Activated T-helper 1 cell treated with Interleukin-2 at 50 U/mL for 16 hours (primary cell): ENCODE data around the gene CCDC7.
"Not testable (repeated sequence)": the region's sequence is repeated elsewhere in the genome, so short reads cannot be mapped to it uniquely, and the experiment has no call there.

Experiments used
- DNase-seq: peaks from one replicate; pipeline ENCODE4 v3.0.0-alpha.2; 2020; ENCODE audit warnings: low read depth

The CCDC7 gene

DNA sequence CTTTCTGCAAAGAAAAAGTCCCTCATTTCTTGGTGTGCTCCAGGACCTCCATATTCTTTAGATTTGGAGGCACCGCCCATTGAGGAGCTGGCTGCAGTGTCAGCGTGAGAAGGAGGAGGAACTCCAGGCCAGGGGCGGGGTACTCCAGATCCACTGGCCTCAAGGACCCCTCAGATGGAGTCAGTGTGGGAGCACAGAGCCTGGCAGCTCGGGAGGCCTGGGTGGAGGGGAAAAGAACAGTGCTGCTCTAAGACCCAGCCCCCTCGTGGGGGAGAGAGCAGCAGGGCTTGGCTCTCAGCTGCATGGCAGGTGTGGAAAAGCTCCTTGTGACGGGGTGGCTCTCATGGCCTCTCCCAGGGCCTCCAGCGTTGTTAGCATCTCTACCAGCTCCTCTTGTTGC is 441.5 kb downstream of the CCDC7 start:
- DNase-seq, result no peak

DNA sequence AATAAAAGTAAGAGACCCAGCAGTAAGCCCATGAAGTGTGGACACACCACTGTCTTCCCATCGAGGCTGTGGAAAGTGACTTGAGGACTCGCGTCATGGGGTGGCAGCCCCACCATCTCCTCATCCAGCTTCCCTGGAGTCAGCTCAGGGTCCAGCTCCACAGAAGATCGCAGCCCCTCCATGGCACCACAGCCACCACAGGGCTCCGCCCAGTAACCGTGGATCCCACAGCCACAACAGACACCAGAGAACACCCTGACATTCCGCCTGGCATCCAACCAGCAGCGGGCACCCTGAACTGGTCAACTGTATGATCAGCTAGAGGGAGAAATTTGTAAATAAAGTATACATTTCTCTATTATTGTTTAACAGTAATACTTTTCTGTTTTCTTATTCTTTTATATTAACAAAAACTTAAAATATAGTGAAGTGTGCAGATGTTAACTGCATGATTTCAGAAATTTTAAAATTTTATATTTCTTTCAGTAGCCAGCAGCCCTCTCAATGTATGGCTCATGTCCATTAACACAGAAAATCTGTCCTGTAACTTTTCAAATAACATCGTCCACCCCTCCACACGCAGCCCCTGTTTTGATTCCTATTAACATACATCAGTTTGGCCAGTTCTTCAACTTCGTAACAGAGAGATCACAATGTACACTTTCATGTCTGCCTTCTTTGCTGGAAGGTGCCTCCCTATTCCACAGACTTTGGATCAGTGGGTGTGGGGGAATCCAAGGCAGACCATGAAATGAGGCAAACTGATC is 442.4 kb downstream of the CCDC7 start:
- no peak for DNase-seq

GRCh38 chr10:32889631-32890212 is 443.8 kb downstream of the CCDC7 start:
- no peak for DNase-seq

DNA sequence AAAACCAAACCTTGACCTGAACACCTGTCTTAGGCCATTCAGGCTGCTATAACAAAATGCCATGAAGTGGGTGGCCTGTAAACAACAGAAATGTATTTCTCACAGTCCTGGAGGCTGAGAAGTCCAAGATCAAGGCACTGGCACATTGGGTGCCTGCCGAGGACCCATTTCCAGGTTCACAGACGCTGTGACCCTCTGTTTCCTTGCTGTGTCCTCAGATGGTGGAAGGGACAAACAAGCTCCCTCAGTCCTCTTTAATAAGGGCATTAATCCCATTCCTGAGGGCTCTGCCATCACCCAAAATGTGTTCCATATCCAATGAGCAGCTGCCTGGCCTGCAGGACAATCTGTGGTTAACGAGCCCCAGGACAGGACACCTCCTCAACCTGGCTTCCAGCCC is 444.5 kb downstream of the CCDC7 start:
- DNase-seq, result no peak

DNA sequence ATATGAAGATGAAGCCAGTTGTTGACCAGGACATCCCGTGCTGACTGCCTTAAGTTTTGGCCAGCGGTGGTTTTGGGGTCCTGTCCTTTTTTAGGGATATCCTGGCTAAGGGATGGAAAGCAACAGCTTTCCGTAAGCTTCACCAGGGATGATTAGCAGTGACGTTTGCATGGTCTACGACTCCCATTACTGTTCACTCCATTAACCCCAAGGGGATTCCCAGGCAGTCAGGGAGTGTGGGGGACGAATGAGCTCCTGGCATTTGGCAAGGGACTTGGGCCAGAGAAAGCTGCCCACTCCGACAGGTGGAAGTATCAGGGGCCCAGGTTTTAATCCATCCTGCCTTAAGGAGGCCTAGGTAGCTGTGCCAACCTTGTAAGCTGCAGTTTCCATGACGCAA is 445.3 kb downstream of the CCDC7 start:
- no peak for DNase-seq

DNA sequence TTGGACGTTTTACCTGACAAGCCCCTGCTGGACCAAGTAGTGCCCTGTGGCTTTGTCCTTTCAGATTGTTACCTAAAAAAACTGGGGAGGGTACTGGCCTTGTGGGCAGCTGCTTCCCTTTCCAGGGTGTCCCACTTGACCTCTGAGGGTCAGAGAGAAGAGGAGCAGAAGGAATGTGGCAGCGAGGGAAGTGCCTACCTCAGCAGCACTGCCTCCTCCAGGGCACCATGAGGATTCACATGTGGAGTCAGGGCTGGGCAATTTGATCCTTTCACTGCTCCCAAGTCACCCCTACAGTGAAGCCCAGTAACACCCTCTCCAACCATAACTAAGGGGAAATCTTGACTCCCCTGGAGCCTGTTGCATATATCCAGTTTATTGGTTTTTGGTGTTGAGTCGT is 447.5 kb downstream of the CCDC7 start:
- DNase-seq, result no peak

DNA sequence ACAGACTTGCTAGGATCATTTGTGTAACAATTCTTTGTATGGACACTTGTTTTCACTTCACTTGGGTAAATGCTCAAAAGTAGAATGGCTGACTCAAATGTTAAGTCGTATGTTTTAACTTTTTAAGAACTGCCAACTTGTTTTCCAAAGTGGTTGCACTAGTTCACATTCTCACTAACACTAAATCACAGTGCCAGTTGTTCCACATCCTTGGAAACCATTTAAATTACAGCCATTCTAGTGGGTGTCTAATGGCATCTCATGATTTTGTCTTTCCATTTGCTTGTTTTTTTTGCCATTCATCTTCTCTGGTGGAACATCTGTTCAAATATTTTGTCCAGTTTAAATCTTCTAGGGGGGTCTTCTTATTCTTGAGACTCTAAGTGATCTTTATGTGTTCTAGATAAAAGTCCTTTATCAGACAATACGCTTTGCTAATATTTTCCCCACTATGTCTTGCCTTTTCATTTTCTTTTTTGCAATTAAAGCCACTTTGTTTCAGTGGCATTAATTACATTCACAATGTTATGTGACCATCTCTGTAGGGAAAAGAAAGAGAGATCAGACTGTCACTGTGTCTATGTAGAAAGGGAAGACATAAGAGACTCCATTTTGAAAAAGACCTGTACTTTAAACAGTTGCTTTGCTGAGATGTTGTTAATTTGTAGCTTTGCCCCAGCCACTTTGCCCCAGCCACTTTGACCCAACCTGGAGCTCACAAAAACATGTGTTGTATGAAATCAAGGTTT is 448.1 kb downstream of the CCDC7 start:
- no peak for DNase-seq

GRCh38 chr10:32895200-32895968 is 449.4 kb downstream of the CCDC7 start:
- not testable (repeated sequence) for DNase-seq

- DNase-seq, result no peak
These were observed 455.9 kb downstream of the CCDC7 start for GRCh38 chr10:32901815-32902214.

DNA sequence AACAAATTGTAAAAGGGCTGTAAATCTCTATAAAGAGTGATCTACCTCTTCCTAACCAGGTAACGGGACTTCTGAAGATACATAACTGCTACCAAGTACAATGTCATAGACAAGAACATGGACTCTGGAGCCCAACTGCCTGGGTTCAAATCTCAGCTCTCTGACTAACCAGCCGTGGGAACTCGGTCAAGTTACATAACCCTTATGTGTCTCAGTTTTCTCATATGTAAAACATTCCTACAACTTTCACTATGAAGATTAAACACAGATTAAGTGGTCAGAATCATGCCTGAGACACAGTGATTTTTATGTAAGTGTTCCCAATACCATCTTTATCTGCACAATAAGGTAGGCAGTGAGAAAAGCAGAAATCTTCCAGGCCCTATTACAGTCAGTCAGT is 459.5 kb downstream of the CCDC7 start:
- no peak for DNase-seq

DNA sequence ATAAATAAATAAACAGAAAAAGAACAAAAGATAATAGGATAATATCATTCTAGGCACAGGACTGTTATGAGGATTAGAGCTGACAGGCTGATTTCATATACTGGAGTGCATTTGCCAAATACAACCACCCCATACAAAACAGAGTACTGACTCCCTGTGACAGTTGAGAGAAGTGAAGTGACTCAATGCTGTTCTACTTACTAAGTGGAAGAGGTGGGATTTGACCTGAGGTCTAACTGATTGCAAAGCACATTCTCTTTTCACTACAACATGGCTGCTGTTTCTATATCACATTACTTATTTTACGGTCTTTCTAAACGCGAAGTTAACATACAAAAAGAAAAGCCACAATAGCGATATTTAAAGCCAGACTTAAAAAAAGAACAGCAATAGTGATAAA is 460.7 kb downstream of the CCDC7 start:
- DNase-seq, result no peak

GRCh38 chr10:32909456-32909855 is 463.5 kb downstream of the CCDC7 start:
- DNase-seq, result no peak

GRCh38 chr10:32909970-32910369 is 464.0 kb downstream of the CCDC7 start:
- not testable (repeated sequence) for DNase-seq

GRCh38 chr10:32911285-32912016 is 465.5 kb downstream of the CCDC7 start:
- DNase-seq, result no peak

DNA sequence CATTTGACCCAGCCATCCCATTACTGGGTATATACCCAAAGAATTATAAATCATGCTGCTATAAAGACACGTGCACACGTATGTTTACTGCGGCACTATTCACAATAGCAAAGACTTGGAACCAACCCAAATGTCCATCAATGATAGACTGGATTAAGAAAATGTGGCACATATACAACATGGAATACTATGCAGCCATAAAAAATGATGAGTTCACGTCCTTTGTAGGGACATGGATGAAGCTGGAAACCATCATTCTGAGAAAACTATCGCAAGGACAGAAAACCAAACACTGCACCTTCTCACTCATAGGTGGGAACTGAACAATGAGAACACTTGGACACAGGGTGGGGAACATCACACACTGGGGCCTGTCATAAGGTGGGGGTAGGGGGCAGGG is 471.9 kb downstream of the CCDC7 start:
- DNase-seq, result not testable (repeated sequence)

GRCh38 chr10:32922170-32922569 is 476.2 kb downstream of the CCDC7 start:
- no peak for DNase-seq

GRCh38 chr10:32923134-32923533 is 477.2 kb downstream of the CCDC7 start:
- DNase-seq, result no peak

GRCh38 chr10:32923849-32924248 is 477.9 kb downstream of the CCDC7 start:
- no peak for DNase-seq
